Osteoblast (primary cell): Measurements from ENCODE around the gene VANGL1. TPM values are rescaled to one million over a fixed set of nuclear protein-coding genes. Genes with fewer than 3 reads are reported as not detected.

Experiments
- DNase-seq: peaks from one replicate; pipeline ENCODE4 v3.0.0; 2011; ENCODE audit warnings: low spot score, mixed read lengths; ENCODE audit not compliant: insufficient read length; ENCODE audit errors: missing footprints
- H2AFZ ChIP-seq: 2 replicates; pipeline ENCODE4 v1.6.0; 2011; ENCODE audit warnings: mild to moderate bottlenecking, low read length
- H3K27ac ChIP-seq: 2 replicates; pipeline ENCODE4 v1.5.1; 2011; ENCODE audit warnings: mild to moderate bottlenecking, low read depth, low read length, moderate library complexity
- H3K27me3 ChIP-seq: 2 replicates; pipeline ENCODE4 v1.6.0; 2012; ENCODE audit warnings: mild to moderate bottlenecking, control low read depth, inconsistent platforms, low read length, moderate library complexity; ENCODE audit not compliant: insufficient read depth
- H3K36me3 ChIP-seq: 2 replicates; pipeline ENCODE4 v1.5.1; 2011; ENCODE audit warnings: mild to moderate bottlenecking, low read length, control low read depth, moderate library complexity; ENCODE audit not compliant: insufficient read depth
- H3K4me1 ChIP-seq: 2 replicates; pipeline ENCODE4 v1.5.1; 2011; ENCODE audit warnings: mild to moderate bottlenecking, low read length, control low read depth, moderate library complexity; ENCODE audit not compliant: insufficient read depth
- H3K4me2 ChIP-seq: 2 replicates; pipeline ENCODE4 v1.6.0; 2011; ENCODE audit warnings: mild to moderate bottlenecking, low read length; ENCODE audit not compliant: insufficient read depth
- H3K4me3 ChIP-seq: fragments of 200-600 bp; sonication (generic); 3 replicates; pipeline ENCODE4 v1.5.1; 2012; ENCODE audit warnings: mild to moderate bottlenecking, low read length, inconsistent platforms; ENCODE audit not compliant: insufficient read depth
- H3K79me2 ChIP-seq: 2 replicates; pipeline ENCODE4 v1.6.0; 2012; ENCODE audit warnings: mild to moderate bottlenecking, low read length, control low read depth, inconsistent platforms; ENCODE audit not compliant: insufficient read depth
- H3K9me3 ChIP-seq: 2 replicates; pipeline ENCODE4 v1.5.1; 2011; ENCODE audit warnings: low read depth, low read length, control low read depth
- H4K20me1 ChIP-seq: 2 replicates; pipeline ENCODE4 v1.6.0; 2012; ENCODE audit warnings: mild to moderate bottlenecking, low read length, control low read depth; ENCODE audit not compliant: insufficient read depth
- CTCF ChIP-seq: IDR thresholded peaks from 2 replicates; pipeline ENCODE4 v1.5.1; 2011; ENCODE audit warnings: mild to moderate bottlenecking, low read depth, low read length, moderate library complexity; ENCODE audit errors: extremely low read depth
- total RNA-seq: library from RNA; depleted of rRNA; stranded (reverse); fragments of >200 nt; gene quantifications from 2 replicates; pipeline ENCODE4 v1.2.3, GENCODE V29; 2012

Gene VANGL1
- total RNA-seq, 1 donor: 11.2 TPM

DNA sequence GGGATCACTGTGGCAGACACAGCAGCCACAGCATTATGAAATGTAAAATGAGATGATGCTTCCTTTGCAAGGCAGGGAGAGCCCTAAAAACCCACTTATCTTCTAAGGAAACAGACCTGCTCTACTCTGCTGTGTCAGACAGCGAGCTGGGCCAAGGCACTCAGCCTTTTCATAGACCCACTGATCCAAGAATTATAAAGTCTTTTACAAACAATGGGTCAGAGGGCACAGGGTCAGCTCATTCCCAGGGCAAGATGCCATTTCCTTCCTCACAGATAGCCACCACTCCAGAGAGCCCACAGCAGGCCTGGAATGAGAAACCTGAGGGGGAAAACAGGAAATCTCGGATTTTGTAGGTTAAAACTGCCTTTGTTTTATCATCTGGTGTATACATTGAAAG, 83.8 kb downstream of the VANGL1 start:
- Histone ChIP-seq H3K27ac (no peak overlapping the region), H3K4me1 (peaks cover 7% of the 10 kb centered on the region), H3K4me3 (no peak overlapping the region), H3K36me3 (no peaks in the 10 kb centered on the region), H3K4me2 (no peak overlapping the region), H4K20me1 (no peaks in the 10 kb centered on the region), H3K27me3 (no peaks in the 10 kb centered on the region), H2AFZ (no peak overlapping the region), H3K79me2 (no peaks in the 10 kb centered on the region), H3K9me3 (no peaks in the 10 kb centered on the region)
- DNase-seq: no peak
- TF ChIP-seq CTCF: no peak

- H2AFZ ChIP-seq: no peak overlapping the region
- no peak overlapping the region for H3K4me2 ChIP-seq
- no peaks in the 10 kb centered on the region for H3K27me3 ChIP-seq
- no peak overlapping the region for H3K27ac ChIP-seq
- H3K79me2 ChIP-seq: no peaks in the 10 kb centered on the region
- H3K36me3 ChIP-seq: no peaks in the 10 kb centered on the region
- no peaks in the 10 kb centered on the region for H4K20me1 ChIP-seq
- no peaks in the 10 kb centered on the region for H3K9me3 ChIP-seq
- peaks cover 7% of the 10 kb centered on the region for H3K4me1 ChIP-seq
- TF ChIP-seq CTCF: no peak
- H3K4me3 ChIP-seq: no peak overlapping the region
- DNase-seq: no peak
These were observed 84.4 kb downstream of the VANGL1 start for GRCh38 chr1:115726161-115726560.

- no peak for DNase-seq
These were observed 84.8 kb downstream of the VANGL1 start for GRCh38 chr1:115726570-115726969.

GRCh38 chr1:115727706-115728249, 86.0 kb downstream of the VANGL1 start:
- H4K20me1 ChIP-seq: no peaks in the 10 kb centered on the region
- no peak overlapping the region for H3K4me3 ChIP-seq
- H2AFZ ChIP-seq: peak overlapping the region; percentile 59
- no peak for TF ChIP-seq CTCF
- peak overlapping the region; percentile 53 for H3K4me2 ChIP-seq
- H3K79me2 ChIP-seq: no peaks in the 10 kb centered on the region
- DNase-seq: no peak
- H3K9me3 ChIP-seq: no peaks in the 10 kb centered on the region
- peaks cover 2% of the 10 kb centered on the region for H3K27me3 ChIP-seq
- peaks cover 7% of the 10 kb centered on the region for H3K4me1 ChIP-seq
- peak overlapping the region; percentile 40 for H3K27ac ChIP-seq
- no peaks in the 10 kb centered on the region for H3K36me3 ChIP-seq

More at GRCh38 chr1:115726570-115726969, 84.8 kb downstream of the VANGL1 start:
- no peaks in the 10 kb centered on the region for H3K27me3 ChIP-seq
- H3K27ac ChIP-seq: no peak overlapping the region
- peaks cover 7% of the 10 kb centered on the region for H3K4me1 ChIP-seq
- no peak overlapping the region for H3K4me3 ChIP-seq
- no peaks in the 10 kb centered on the region for H3K36me3 ChIP-seq
- no peaks in the 10 kb centered on the region for H4K20me1 ChIP-seq
- no peak for TF ChIP-seq CTCF
- no peaks in the 10 kb centered on the region for H3K79me2 ChIP-seq
- no peak overlapping the region for H3K4me2 ChIP-seq
- H3K9me3 ChIP-seq: no peaks in the 10 kb centered on the region
- no peak overlapping the region for H2AFZ ChIP-seq
